ENCODE data around the gene MGMT. TPM values are rescaled to one million over a fixed set of nuclear protein-coding genes. Genes with fewer than 3 reads are reported as not detected.

Gene MGMT
- total and polyA plus RNA-seq, 2 donors (not counting 3 experiments of a cell fraction or from before 2014, with no cell fraction given): 15.0 to 15.2 TPM

- Histone ChIP-seq H2AFZ (ENCODE audit: low read depth, low read length) (no peak overlapping the region), H4K20me1 (replicated peaks; ENCODE audit: control insufficient read depth, extremely low read depth, insufficient read depth, low read length) (no peaks in the 10 kb centered on the region), H3K4me1 (ENCODE audit: control insufficient read depth, extremely low read depth, insufficient read depth, low read length) (no peaks in the 10 kb centered on the region), H3K9me1 (replicated peaks; ENCODE audit: control insufficient read depth, extremely low read depth, insufficient read depth, low read length) (no peaks in the 10 kb centered on the region), H3K4me2 (ENCODE audit: insufficient read depth, low read length) (no peak overlapping the region), H3K36me3 (ENCODE audit: control insufficient read depth in 2 of 2, extremely low read depth in 1 of 2, insufficient read depth in 2 of 2, low read length in 2 of 2) (no peaks in the 10 kb centered on the region), H3K4me3 (replicated peaks in 1 of 3; ENCODE audit: insufficient read depth in 1 of 3, low read depth in 1 of 3, low read length in 3 of 3) (no peak overlapping the region), H3K9ac (replicated peaks; ENCODE audit: extremely low read depth, insufficient read depth, low read length) (no peak overlapping the region), H3K27ac (ENCODE audit: insufficient read depth, low read depth, low read length) (no peak overlapping the region), H3K9me3 (replicated peaks; ENCODE audit: control insufficient read depth, insufficient read depth, low read length) (no peaks in the 10 kb centered on the region), H3K27me3 (ENCODE audit: control insufficient read depth in 2 of 2, insufficient read depth in 2 of 2, low read length in 2 of 2) (no peaks in the 10 kb centered on the region), H3K79me2 (ENCODE audit: control insufficient read depth, insufficient read depth, low read length) (no peaks in the 10 kb centered on the region)
- ChIA-PET POLR2A (no interaction called here), CTCF (no interaction called here)
- DNase-seq (ENCODE audit: low read depth, low spot score): no peak
- TF ChIP-seq FOS (IDR thresholded peaks at IDR 0.05; ENCODE audit: borderline replicate concordance, insufficient read depth, low read length) (no peak), CTCF (IDR thresholded peaks at IDR 0.05; ENCODE audit: extremely low read depth in 1 of 2, insufficient read depth in 1 of 2, low read depth in 1 of 2, low read length in 2 of 2) (no peak), JUN (IDR thresholded peaks at IDR 0.05; ENCODE audit: borderline replicate concordance, insufficient read depth, insufficient read length, low read depth) (no peak), POLR2A (IDR thresholded peaks at IDR 0.05; ENCODE audit: low read depth, low read length) (no peak), EZH2 (IDR thresholded peaks at IDR 0.05; ENCODE audit: borderline replicate concordance, low read depth, low read length, severe bottlenecking) (no peak), GATA2 (IDR thresholded peaks at IDR 0.05; ENCODE audit: insufficient read depth, insufficient read length, low read depth, low read length) (no peak), MAX (IDR thresholded peaks at IDR 0.05; ENCODE audit: insufficient read depth, insufficient read length) (no peak), MYC (IDR thresholded peaks at IDR 0.05; ENCODE audit: low read depth, low read length) (no peak), POLR2AphosphoS5 (IDR thresholded peaks at IDR 0.05; ENCODE audit: insufficient read depth, low read depth, low read length) (no peak)
- intact Hi-C loops (cut with micrococcal nuclease): no loop called here
- dilution Hi-C loops (cut with MboI; ENCODE audit: extremely low pct_ligation_motif_present, low sequenced_read_pairs): no loop called here
- FAIRE-seq: no peak
- BruUV-seq (replicated peaks): no TSS peak
Observed at GRCh38 chr10:129662426-129662825, 195.4 kb downstream of the MGMT start.
